Left lung (tissue), 10 donors: Measurements from ENCODE around the gene AKTIP. TPM values are rescaled to one million over a fixed set of nuclear protein-coding genes. Genes with fewer than 3 reads are reported as not detected.

Experiments used
- ATAC-seq: fragments of 200-7000 bp; cut with Tn5 transposase; one replicate; pipeline ENCODE4 v1.9.1; 2020; ENCODE audit warnings: moderate library complexity
- DNase-seq, 4 donors: peaks; one replicate each; pipeline ENCODE4 v3.0.0-alpha.2; 2013 to 2020
- H3K27ac ChIP-seq, 2 donors: fragments of 200-600 bp; sonication (generic) in 1 of 2; one replicate each; pipeline versions ENCODE4 v1.5.0 to v1.8.0; 2020 to 2021
- H3K27me3 ChIP-seq, 2 donors: fragments of 200-600 bp; sonication (generic) in 1 of 2; one replicate each; pipeline versions ENCODE4 v1.5.0 to v1.8.0; 2020 to 2021
- H3K36me3 ChIP-seq, 2 donors: fragments of 200-600 bp; sonication (generic) in 1 of 2; one replicate each; pipeline versions ENCODE4 v1.5.0 to v1.8.0; 2020 to 2021
- H3K4me1 ChIP-seq, 2 donors: fragments of 200-600 bp; one replicate each; pipeline ENCODE4 v1.8.0; 2021
- H3K4me3 ChIP-seq, 2 donors: fragments of 200-600 bp; sonication (generic) in 1 of 2; one replicate each; pipeline versions ENCODE4 v1.5.0 to v1.8.0; 2020 to 2021; ENCODE audit warnings: mild to moderate bottlenecking in 1 of 2
- H3K9me3 ChIP-seq, 2 donors: fragments of 200-600 bp; sonication (generic) in 1 of 2; one replicate each; pipeline versions ENCODE4 v1.5.0 to v1.8.0; 2020 to 2021
- CTCF ChIP-seq, 2 donors: fragments of 200-600 bp; sonication (generic) in 1 of 2; IDR thresholded peaks; one replicate each; pipeline versions ENCODE4 v1.5.0 to v1.8.0; 2021; ENCODE audit warnings: antibody characterized with exemption in 2 of 2
- intact Hi-C, 2 donors: fragments of 100-400 bp; cut with DNase I; formaldehyde crosslinking; loops; one replicate each; pipeline versions ENCODE4 v1.11.2 to v1.14.2; 2022
- polyA plus RNA-seq, 6 donors: library from polyadenylated mRNA; unstranded; fragments of 120-200 nt; gene quantifications; one replicate each; pipeline ENCODE4 v1.2.1, GENCODE V29; 2013; ENCODE audit not compliant: insufficient read length in 6 of 6
- total RNA-seq, 2 donors: library from RNA; stranded (reverse); fragmentation: NEBNext Ultra II Directional; extraction: Animal tissue kit (Norgen Biotek cat#: 25700); gene quantifications; one replicate each; pipeline ENCODE4 v1.2.1, GENCODE V29; 2021
- donor health status: DM: no; HTN: yes; CAD: no.
- donor health status: DM: no; HTN: no; CAD: no.

AKTIP gene
- total and polyA plus RNA-seq, 8 donors, result 36.9 to 53.7 (median 48.7) TPM

- no peak for DNase-seq
- ATAC-seq, result peak; percentile 56
- Histone ChIP-seq H3K4me3 (no peak overlapping the region), H3K27me3 (no peaks in the 10 kb centered on the region), H3K36me3 (peaks cover 0 to 92% of the 10 kb centered on the region in 2 donors), H3K4me1 (peaks cover 0 to 13% of the 10 kb centered on the region in 2 donors), H3K9me3 (no peaks in the 10 kb centered on the region), H3K27ac (peak overlapping the region in 1 of 2 donors; percentile 83)
- intact Hi-C loops, result no loop called here
- TF ChIP-seq CTCF (IDR thresholded peaks at IDR 0.05), result no peak
Measured at GRCh38 chr16:53482123-53482522, 20.9 kb downstream of the AKTIP start.

- H3K9me3 ChIP-seq, result no peaks in the 10 kb centered on the region
- peaks cover 0 to 76% of the 10 kb centered on the region in 2 donors for H3K36me3 ChIP-seq
- DNase-seq, result no peak
- TF ChIP-seq CTCF (IDR thresholded peaks at IDR 0.05), result no peak
- H3K27ac ChIP-seq, result peak overlapping the region in 1 of 2 donors; percentile 83
- ATAC-seq, result no peak
- H3K4me1 ChIP-seq, result peaks cover 0 to 13% of the 10 kb centered on the region in 2 donors
- H3K27me3 ChIP-seq, result no peaks in the 10 kb centered on the region
- intact Hi-C loops, result no loop called here
- no peak overlapping the region for H3K4me3 ChIP-seq
Measured at GRCh38 chr16:53480394-53480793, 22.6 kb downstream of the AKTIP start.

- no peaks in the 10 kb centered on the region for H3K27me3 ChIP-seq
- H3K36me3 ChIP-seq, result peaks cover 0 to 76% of the 10 kb centered on the region in 2 donors
- intact Hi-C loops, result no loop called here
- no peak for TF ChIP-seq CTCF (IDR thresholded peaks at IDR 0.05)
- no peak for ATAC-seq
- no peak overlapping the region for H3K27ac ChIP-seq
- H3K4me3 ChIP-seq, result no peak overlapping the region
- H3K9me3 ChIP-seq, result no peaks in the 10 kb centered on the region
- H3K4me1 ChIP-seq, result peaks cover 0 to 13% of the 10 kb centered on the region in 2 donors
- DNase-seq, result no peak
Measured at GRCh38 chr16:53478965-53479364, 24.0 kb downstream of the AKTIP start.

- Histone ChIP-seq H3K27me3 (no peaks in the 10 kb centered on the region), H3K36me3 (peaks cover 0 to 73% of the 10 kb centered on the region in 2 donors), H3K9me3 (no peaks in the 10 kb centered on the region), H3K4me1 (peaks cover 0 to 6% of the 10 kb centered on the region in 2 donors), H3K4me3 (no peak overlapping the region), H3K27ac (no peak overlapping the region)
- ATAC-seq (no peak), DNase-seq (no peak)
- no peak for TF ChIP-seq CTCF (IDR thresholded peaks at IDR 0.05)
- intact Hi-C loops, result no loop called here
Measured at GRCh38 chr16:53476867-53477266, 26.1 kb downstream of the AKTIP start.

GRCh38 chr16:53465606-53466280 is 37.3 kb downstream of the AKTIP start:
- no peaks in the 10 kb centered on the region for H3K9me3 ChIP-seq
- intact Hi-C loops, result no loop called here
- peaks cover 0 to 90% of the 10 kb centered on the region in 2 donors for H3K36me3 ChIP-seq
- TF ChIP-seq CTCF (IDR thresholded peaks at IDR 0.05), result no peak
- ATAC-seq (peak; percentile 50), DNase-seq (no peak)
- H3K4me3 ChIP-seq, result no peak overlapping the region
- H3K4me1 ChIP-seq, result no peaks in the 10 kb centered on the region
- H3K27ac ChIP-seq, result no peak overlapping the region
- no peaks in the 10 kb centered on the region for H3K27me3 ChIP-seq
